HG03097 (cell line): ENCODE measurements around the gene MTCL1.

ENCODE experiments used
- ATAC-seq: cut with Tn5 transposase; IDR thresholded peaks from one replicate; pipeline ENCODE4 v1.9.1; 2021; ENCODE audit not compliant: unreplicated experiment, low FRiP score

MTCL1 gene

GRCh38 chr18:8709248-8710059 is 4.1 kb downstream of the MTCL1 start:
- no peak for ATAC-seq

- ATAC-seq = no peak
Observed at GRCh38 chr18:8711736-8712135, 6.4 kb downstream of the MTCL1 start.

DNA sequence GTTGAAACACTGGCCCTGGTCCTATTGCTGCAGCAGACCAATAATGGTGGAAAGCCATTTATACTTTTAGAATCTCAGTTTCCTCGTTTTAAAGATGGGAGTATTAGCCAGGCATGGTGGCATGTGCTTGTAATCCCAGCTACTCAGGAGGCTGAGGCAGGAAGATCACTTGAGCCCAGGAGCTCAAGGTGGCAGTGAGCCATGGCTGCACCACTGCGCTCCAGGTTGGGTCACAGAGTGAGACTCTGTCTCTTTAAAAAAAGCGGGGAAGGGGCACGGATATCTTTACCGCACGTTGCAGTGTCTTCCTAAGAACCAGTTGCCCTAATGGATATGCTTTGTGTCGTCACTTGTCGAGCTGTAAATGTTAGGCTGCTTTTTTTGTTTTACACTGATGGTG is 8.3 kb downstream of the MTCL1 start:
- ATAC-seq = no peak

- ATAC-seq = no peak
Observed at GRCh38 chr18:8715599-8715998, 10.2 kb downstream of the MTCL1 start.

- ATAC-seq = no peak
Observed at GRCh38 chr18:8717011-8717770, 11.8 kb downstream of the MTCL1 start.

- no peak for ATAC-seq
Observed at GRCh38 chr18:8718401-8718913, 13.1 kb downstream of the MTCL1 start.

GRCh38 chr18:8719192-8719591 is 13.8 kb downstream of the MTCL1 start:
- no peak for ATAC-seq

GRCh38 chr18:8720141-8720540 is 14.8 kb downstream of the MTCL1 start:
- ATAC-seq = no peak

- ATAC-seq = no peak
Observed at GRCh38 chr18:8721094-8721669, 15.8 kb downstream of the MTCL1 start.

GRCh38 chr18:8721716-8722115 is 16.4 kb downstream of the MTCL1 start:
- no peak for ATAC-seq

DNA sequence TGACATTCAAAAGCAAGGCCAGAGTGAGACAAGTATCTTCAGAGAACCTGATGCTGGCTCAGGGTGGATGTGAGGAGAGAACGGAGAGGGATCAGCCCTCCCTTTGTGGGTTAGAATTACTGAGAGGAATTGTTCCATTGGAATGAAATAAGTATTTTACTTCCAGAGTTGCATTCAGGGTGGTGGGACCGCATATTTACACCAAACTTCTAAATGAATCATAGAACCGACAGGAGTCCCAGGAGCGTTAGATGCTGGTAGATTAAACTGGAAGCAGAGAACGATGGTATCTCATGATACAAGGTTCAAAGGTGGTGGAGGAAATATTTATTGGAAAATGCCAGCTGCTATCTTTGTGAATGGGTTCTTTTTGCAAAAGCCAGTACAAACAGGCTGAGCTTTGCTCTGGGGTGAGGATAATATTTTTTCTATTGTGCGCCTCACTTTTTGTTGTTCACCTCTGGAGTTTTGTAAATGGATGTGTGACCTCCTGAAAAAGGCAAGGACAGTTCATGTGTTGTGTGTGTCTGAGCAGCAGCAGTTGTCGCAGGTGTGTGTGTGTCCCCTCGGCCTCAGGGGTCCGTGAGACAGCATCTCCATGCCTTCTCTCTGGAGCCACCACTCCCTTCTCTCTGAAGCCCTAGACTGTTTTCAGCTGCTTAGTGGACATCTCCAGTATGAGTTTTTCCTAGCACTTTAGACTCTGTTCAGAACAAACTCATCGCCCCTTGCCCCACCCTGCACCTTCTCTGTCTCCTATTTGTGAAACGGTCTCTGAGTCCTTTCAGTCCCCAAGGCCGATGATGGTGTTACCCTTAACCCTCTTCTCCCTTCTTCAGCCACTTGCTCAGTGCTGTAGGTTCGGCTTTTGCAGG is 17.8 kb downstream of the MTCL1 start:
- ATAC-seq = no peak

GRCh38 chr18:8724452-8724851 is 19.1 kb downstream of the MTCL1 start:
- ATAC-seq = no peak

DNA sequence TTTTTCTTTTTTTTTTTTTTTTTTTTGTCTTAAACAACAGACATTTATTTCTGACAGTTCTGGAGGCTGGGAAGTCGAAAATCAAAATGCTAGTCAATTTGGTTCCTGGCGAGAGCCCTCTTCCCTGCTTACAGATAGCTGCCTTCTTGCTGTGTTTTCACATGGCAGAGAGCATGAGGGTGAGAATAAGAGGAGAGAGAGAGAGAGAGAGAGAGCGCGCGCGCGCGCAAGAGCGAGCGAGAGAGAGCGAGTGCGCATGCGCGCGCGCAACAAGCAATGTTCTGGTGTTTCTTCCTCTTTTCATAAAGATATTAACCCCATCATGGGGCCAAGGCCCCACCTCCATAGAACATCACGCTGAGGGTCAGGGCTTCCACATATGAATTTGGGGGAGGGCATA is 20.9 kb downstream of the MTCL1 start:
- no peak for ATAC-seq

DNA sequence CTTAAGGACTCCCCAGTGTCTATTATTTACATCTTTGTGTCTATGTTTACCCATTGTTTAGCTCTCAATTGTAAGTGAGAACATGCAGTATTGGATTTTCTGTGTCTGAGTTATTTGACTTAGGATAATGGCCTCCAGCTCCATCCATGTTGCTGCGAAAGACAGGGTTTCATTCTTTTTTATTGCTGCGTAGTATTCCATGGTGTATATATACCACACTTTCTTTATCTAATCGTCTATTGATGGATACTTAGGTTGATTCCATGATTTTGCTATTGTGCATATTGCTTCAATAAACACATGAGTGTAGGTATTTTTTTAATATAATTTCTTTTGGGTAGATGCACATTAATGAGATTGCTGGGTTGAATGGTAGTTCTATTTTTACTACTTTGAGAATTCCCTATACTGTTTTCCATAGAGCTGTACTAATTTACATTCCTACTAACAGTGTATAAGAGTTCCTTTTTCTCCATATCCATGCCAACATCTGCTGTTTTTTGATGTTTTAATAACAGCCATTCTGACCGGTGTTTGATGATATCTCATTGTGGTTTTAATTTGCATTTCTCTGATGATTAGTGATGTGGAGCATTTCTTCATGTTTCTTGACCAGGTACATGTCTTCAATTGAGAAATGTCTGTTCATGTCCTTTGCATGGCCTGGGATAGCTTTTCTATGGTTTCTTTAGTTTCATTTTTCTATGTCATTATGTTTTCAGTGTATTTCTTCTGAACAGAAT is 21.8 kb downstream of the MTCL1 start:
- ATAC-seq = no peak

DNA sequence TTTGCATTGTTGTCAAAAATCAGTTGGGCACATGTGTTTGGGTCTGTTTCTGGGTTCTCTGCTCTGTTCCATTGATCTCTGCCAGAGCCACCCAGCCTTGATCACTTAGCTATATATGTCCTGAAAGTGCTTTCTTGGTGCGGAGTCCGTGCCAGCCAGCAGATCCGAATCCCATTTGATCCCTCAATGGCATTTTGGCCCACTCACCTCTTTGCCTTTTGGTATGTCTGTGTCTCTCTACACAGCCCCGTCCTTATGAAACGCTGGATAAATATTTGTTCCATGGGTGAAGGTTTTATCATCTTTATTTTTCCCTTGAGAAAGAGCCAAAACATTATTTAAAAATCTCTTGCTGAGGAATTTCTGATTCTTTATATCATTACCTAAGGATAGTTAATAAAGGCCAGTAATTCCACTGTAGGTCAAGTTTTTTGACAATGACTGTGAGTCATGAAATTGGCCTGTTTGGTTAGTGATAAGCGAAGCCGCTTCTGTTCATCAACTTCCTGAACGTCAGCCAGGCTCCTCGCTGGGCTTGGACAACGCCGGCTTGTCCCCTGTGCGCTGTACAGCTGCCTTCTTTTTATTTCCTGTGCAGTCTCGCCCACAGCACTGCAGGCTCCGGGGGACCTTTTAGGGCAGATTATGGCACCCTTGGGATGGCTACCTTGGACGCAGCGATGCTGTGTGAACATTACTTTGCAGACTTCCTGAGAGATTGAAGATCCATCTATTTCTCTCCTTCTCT is 24.9 kb downstream of the MTCL1 start:
- ATAC-seq = no peak

GRCh38 chr18:8732442-8733360 is 27.3 kb downstream of the MTCL1 start:
- no peak for ATAC-seq

DNA sequence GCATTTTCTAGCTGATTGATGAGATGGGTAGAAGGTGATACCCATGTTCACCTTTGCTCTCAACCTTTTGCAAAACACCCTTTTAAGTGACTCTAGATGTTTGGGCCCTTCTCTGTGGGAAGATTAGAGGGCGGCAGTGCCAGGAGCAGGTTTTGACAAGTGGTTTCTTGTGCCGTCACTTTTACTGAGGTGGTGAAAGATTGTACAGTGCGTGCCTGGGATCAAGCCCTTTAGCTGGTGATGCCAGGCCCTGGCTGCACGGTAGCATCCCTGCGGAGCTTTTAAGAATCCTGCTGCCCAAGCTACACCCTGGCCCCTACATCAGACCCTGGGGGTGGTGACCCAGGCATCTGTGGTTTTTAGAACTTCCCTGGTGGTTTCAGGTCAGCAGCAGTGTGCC is 29.1 kb downstream of the MTCL1 start:
- no peak for ATAC-seq

DNA sequence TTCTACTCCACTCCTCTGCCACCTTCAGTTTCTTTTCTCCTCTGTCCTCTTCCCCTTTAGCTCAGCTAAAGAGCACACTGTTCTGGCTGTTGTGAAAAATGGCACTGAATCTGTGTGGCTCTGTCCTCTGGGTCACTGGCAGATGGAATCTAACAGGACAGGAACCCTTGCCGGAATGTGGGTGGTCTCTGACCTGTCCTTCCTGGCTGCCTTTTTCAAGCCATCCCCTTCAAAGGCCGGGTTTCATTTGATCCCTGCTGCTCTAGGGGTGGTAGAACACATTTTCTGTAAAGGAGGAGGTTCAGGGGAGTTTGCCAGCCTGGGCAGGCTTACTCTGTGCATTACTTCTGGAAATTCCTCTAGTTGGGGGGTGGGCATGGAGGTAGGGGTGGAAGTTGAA is 29.9 kb downstream of the MTCL1 start:
- no peak for ATAC-seq
